K562 (cell line): ENCODE results near the gene DHRS13. TPM values are rescaled to one million over a fixed set of nuclear protein-coding genes. Genes with fewer than 3 reads are reported as not detected.

Source experiments
- ATF6 ChIP-seq: sonication (generic); formaldehyde crosslinking; IDR thresholded peaks from 2 replicates; pipeline ENCODE4 v1.4.0; 2020; ENCODE audit warnings: mild to moderate bottlenecking, missing genetic modification reagents
- BCOR ChIP-seq: fragments of 450-650 bp; IDR thresholded peaks from 2 replicates; pipeline ENCODE4 v1.6.1; 2016
- CHD4 ChIP-seq: fragments of 200-600 bp; sonication (generic); IDR thresholded peaks from 3 replicates; pipeline ENCODE4 v1.6.1; 2012; ENCODE audit warnings: low read depth, mild to moderate bottlenecking, mixed read lengths, low read length, inconsistent platforms; ENCODE audit not compliant: insufficient read depth, insufficient replicate concordance, poor library complexity, severe bottlenecking
- CREB3 ChIP-seq: fragments of 450-650 bp; conservative IDR thresholded peaks from 2 replicates; pipeline ENCODE4 v1.6.1; 2016; ENCODE audit warnings: missing genetic modification characterization, low read depth, mild to moderate bottlenecking, missing compliant biosample characterization, moderate library complexity
- DLX4 ChIP-seq: fragments of 250-450 bp; sonication (Bioruptor Pico); IDR thresholded peaks from 2 replicates; pipeline ENCODE4 v1.6.1; 2021; ENCODE audit warnings: mild to moderate bottlenecking
- ETV5 ChIP-seq: sonication (generic); formaldehyde crosslinking; IDR thresholded peaks from 2 replicates; pipeline ENCODE4 v1.4.0; 2020; ENCODE audit warnings: low read depth, mild to moderate bottlenecking, missing genetic modification reagents
- FUS ChIP-seq: fragments of 200-400 bp; formaldehyde crosslinking; optimal IDR thresholded peaks from 2 replicates; pipeline ENCODE3; 2017; ENCODE audit warnings: low read depth, low read length
- HMG20B ChIP-seq: fragments of 250-450 bp; sonication (Bioruptor Pico); IDR thresholded peaks from 2 replicates; pipeline ENCODE4 v1.5.0; 2021; ENCODE audit warnings: mild to moderate bottlenecking
- KDM4B ChIP-seq, 2 experiments: fragments of 450-650 bp in 1 of 2; sonication (generic) in 1 of 2; IDR thresholded peaks; 2 replicates each; pipeline ENCODE4 v1.6.1; 2016 to 2017; ENCODE audit warnings: borderline replicate concordance in 2 of 2, antibody characterized with exemption in 1 of 2, low read depth in 1 of 2, mild to moderate bottlenecking in 1 of 2
- KLF1 ChIP-seq: fragments of 450-650 bp; IDR thresholded peaks from 2 replicates; pipeline ENCODE4 v1.6.1; 2016; ENCODE audit warnings: missing genetic modification characterization, missing compliant biosample characterization
- MAFK ChIP-seq: IDR thresholded peaks from 2 replicates; pipeline ENCODE4 v1.6.1; 2011; ENCODE audit warnings: low read length, improper control_type of control experiment
- MXI1 ChIP-seq: IDR thresholded peaks from 2 replicates; pipeline ENCODE4 v1.6.1; 2011; ENCODE audit warnings: low read depth, mild to moderate bottlenecking, improper control_type of control experiment, low read length
- NCOA1 ChIP-seq: fragments of 450-650 bp; IDR thresholded peaks from 2 replicates; pipeline ENCODE4 v1.6.1; 2016; ENCODE audit warnings: low read depth
- NFXL1 ChIP-seq: fragments of 450-650 bp; formaldehyde crosslinking; IDR thresholded peaks from 2 replicates; pipeline ENCODE4 v1.4.0; 2021; ENCODE audit warnings: mild to moderate bottlenecking
- PHF21A ChIP-seq: fragments of 450-650 bp; IDR thresholded peaks from 2 replicates; pipeline ENCODE4 v1.6.1; 2017; ENCODE audit warnings: low read depth, borderline replicate concordance
- RHOXF2B ChIP-seq: fragments of 250-450 bp; sonication (Bioruptor Pico); conservative IDR thresholded peaks from 2 replicates; pipeline ENCODE4 v1.5.1; 2021
- SMAD1 ChIP-seq: fragments of 150-350 bp; IDR thresholded peaks from 2 replicates; pipeline ENCODE4 v1.6.1; 2014; ENCODE audit warnings: low read length, low read depth; ENCODE audit not compliant: partially characterized antibody
- ZFPM2 ChIP-seq: fragments of 250-450 bp; sonication (Bioruptor Pico); IDR thresholded peaks from 2 replicates; pipeline ENCODE4 v1.5.1; 2022; ENCODE audit warnings: mild to moderate bottlenecking
- ZNF408 ChIP-seq: fragments of 250-450 bp; sonication (Bioruptor Pico); IDR thresholded peaks from 2 replicates; pipeline ENCODE4 v1.4.0; 2020; ENCODE audit warnings: low read depth, mild to moderate bottlenecking, moderate library complexity
- ZNF583 ChIP-seq: fragments of 250-450 bp; sonication (Bioruptor Pico); IDR thresholded peaks from 2 replicates; pipeline ENCODE4 v1.4.0; 2020
- ZNF586 ChIP-seq: fragments of 450-650 bp; formaldehyde crosslinking; conservative IDR thresholded peaks from 2 replicates; pipeline ENCODE4 v1.4.0; 2020; ENCODE audit warnings: mild to moderate bottlenecking, moderate library complexity
- ZNF644 ChIP-seq: fragments of 200-800 bp; sonication (Bioruptor generic); IDR thresholded peaks from 2 replicates; pipeline ENCODE4 v1.6.1; 2016; ENCODE audit warnings: low read depth, missing genetic modification characterization, missing compliant biosample characterization
- ZNF668 ChIP-seq: fragments of 250-450 bp; sonication (Bioruptor Pico); IDR thresholded peaks from 2 replicates; pipeline ENCODE4 v1.8.0; 2022; ENCODE audit warnings: mild to moderate bottlenecking, inconsistent platforms
- polyA plus RNA-seq, 8 experiments: library from polyadenylated mRNA; depleted of rRNA in 4 of 8; stranded (reverse) in 5 of 8; unstranded in 3 of 8; fragments of >200 nt; fragmentation: Nextera tagmentation in 2 of 8; fragmentation: Illumina TruSeq in 1 of 8; extraction: Ambion mirVana in 2 of 8; extraction: Trizol in 1 of 8; gene quantifications; 2 replicates each; pipeline versions ENCODE4 v1.2.1 to v1.2.3, GENCODE V29; 2011 to 2014; ENCODE audit warnings: inconsistent platforms in 1 of 8, missing spikeins in 1 of 8
- total RNA-seq, 7 experiments: library from RNA; depleted of rRNA in 6 of 7; stranded (reverse); fragments of >200 nt in 6 of 7; fragmentation: Illumina TruSeq in 2 of 7; extraction: Trizol in 2 of 7; gene quantifications; 2 replicates each; pipeline versions ENCODE4 v1.2.1 to v1.2.3, GENCODE V29; 2011 to 2021; ENCODE audit warnings: low replicate concordance in 1 of 7
- TF ChIP-seq, protein P1 (sequence below), 3 experiments: fragments of 200-800 bp in 1 of 3; sonication (Bioruptor generic) in 1 of 3; sonication (generic) in 1 of 3; formaldehyde crosslinking in 1 of 3; IDR thresholded peaks; 2 replicates each; pipeline versions ENCODE4 v1.6.1 to v1.8.0; 2016 to 2022; ENCODE audit warnings: mild to moderate bottlenecking in 2 of 3, missing compliant biosample characterization in 2 of 3, missing genetic modification characterization in 2 of 3, missing genetic modification reagents in 1 of 3

The DHRS13 gene
- total and polyA plus RNA-seq, 9 of the 15 experiments (the other 6 are each of a cell fraction or from before 2014, with no cell fraction given): 0.32 to 52.3 (median 34.3) TPM; not detected in 1

DNA sequence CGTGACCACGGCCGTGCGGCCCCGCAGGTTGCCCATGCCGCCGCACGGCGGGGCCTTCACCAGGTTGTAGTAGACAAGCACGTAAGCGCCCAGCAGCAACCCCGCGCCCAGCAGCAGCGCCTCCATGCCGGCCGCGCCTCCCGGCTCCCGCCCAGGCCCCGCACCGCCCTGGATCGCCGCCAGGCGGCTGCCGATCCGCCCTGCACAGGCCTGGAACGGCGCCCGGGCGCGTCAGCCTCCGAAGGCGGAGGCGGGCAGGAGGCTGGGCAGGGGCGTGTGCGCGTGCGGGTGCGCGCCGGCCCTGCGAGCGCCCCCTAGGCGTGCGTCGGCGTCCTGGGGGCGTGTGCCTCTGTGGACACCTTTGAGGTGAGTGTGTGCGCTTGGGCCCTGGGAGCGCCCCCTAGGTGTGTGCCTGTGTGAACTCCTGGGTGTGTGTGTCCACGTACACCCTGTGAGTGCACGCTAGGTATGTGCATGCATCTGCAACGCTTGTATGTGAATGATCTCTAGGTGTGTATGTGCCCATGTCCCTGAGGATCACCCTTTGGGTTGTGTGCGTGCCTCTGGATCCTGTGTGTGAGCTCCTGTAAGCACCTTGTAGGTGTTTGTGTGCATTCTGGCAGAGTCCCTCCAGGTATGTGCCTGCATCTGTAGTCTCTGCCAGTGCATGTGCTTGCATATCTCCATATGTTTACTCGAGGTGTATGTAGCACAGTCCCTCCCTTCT, at the start of gene DHRS13 (continued):
- TF ChIP-seq CREB3 (tag): no peak
- TF ChIP-seq, protein P1, sequence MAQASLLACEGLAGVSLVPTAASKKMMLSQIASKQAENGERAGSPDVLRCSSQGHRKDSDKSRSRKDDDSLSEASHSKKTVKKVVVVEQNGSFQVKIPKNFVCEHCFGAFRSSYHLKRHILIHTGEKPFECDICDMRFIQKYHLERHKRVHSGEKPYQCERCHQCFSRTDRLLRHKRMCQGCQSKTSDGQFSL (CRISPR knock-in tag; IDR thresholded peaks at IDR 0.05): 0 out of 2 replicates have a peak, but pooled peaks have one; percentile 51
- TF ChIP-seq, protein P1 (tag; IDR thresholded peaks at IDR 0.05): no peak
- peak; percentile 52; the same call in 1 of the 2 replicates for TF ChIP-seq PHF21A
- no peak for TF ChIP-seq ZNF644 (tag)
- TF ChIP-seq ZNF586 (CRISPR knock-in tag): no peak
- no peak for TF ChIP-seq RHOXF2B
- TF ChIP-seq KDM4B (IDR thresholded peaks at IDR 0.05; ENCODE audit: borderline replicate concordance in 2 of 2, low read depth in 1 of 2): peak in 1 of 2 experiments; percentile 85; a peak in 2 of 4 replicates
- no peak for TF ChIP-seq MAFK
- TF ChIP-seq DLX4 (CRISPR knock-in tag): no peak
- TF ChIP-seq ZNF668 (CRISPR knock-in tag): no peak
- no peak for TF ChIP-seq FUS
- no peak for TF ChIP-seq HMG20B
- TF ChIP-seq ATF6 (CRISPR knock-in tag): 0 out of 2 replicates have a peak, but pooled peaks have one; percentile 56
- TF ChIP-seq BCOR: 0 out of 2 replicates have a peak, but pooled peaks have one; percentile 14
- TF ChIP-seq ZFPM2 (CRISPR knock-in tag): no peak
- peak; percentile 87 for TF ChIP-seq MXI1
- TF ChIP-seq KLF1 (tag): peak; percentile 95
- TF ChIP-seq ZNF583 (CRISPR knock-in tag): peak; percentile 43; the same call in 1 of the 2 replicates
- no peak for TF ChIP-seq CHD4
- peak; percentile 90 for TF ChIP-seq SMAD1
- no peak for TF ChIP-seq NCOA1
- peak; percentile 61; the same call in 1 of the 2 replicates for TF ChIP-seq ETV5 (CRISPR knock-in tag)
- TF ChIP-seq NFXL1: no peak
- no peak for TF ChIP-seq ZNF408
